A549 (cell line): ENCODE results near the gene SYT4. TPM values are rescaled to one million over a fixed set of nuclear protein-coding genes. Genes with fewer than 3 reads are reported as not detected.

Source experiments
- ATAC-seq, 2 experiments: fragments of 200-7000 bp in 1 of 2; fragments of >200 bp in 1 of 2; cut with Nextera tagmentation in 1 of 2; cut with Tn5 transposase in 1 of 2; 3 replicates each; pipeline versions ENCODE4 v1.8.0 to v1.9.1; 2018 to 2020; ENCODE audit warnings: mild to moderate bottlenecking in 1 of 2, moderate library complexity in 1 of 2
- CTCF ChIA-PET: fragments of 300-600 bp; sonication (Branson Sonifier 250); formaldehyde crosslinking; extraction: SDS; loops from one replicate; lab custom pipeline; 2021; ENCODE audit warnings: antibody characterized with exemption, inconsistent platforms; lab: Yijun Ruan, JAX
- POLR2A ChIA-PET: fragments of 350-600 bp; formaldehyde crosslinking; extraction: SDS; loops from one replicate; lab custom pipeline; 2021; ENCODE audit warnings: antibody characterized with exemption, inconsistent platforms; lab: Yijun Ruan, JAX
- DNase-seq, 2 experiments: peaks; one replicate each; pipeline versions ENCODE4 v3.0.0 to v3.0.0-alpha.2; 2011 to 2016; ENCODE audit warnings: low read depth in 1 of 2, low spot score in 1 of 2
- FAIRE-seq: peaks from 2 replicates; lab custom pipeline; 2011; peaks lifted over from hg19 to GRCh38; lab: Jason Lieb, UNC
- H3K27ac ChIP-seq, 2 experiments: fragments of >200 bp; sonication (Bioruptor Twin); formaldehyde crosslinking; 3 replicates each; pipeline ENCODE4 v1.5.1; 2016 to 2017
- H3K4me1 ChIP-seq: fragments of >200 bp; sonication (Bioruptor Twin); formaldehyde crosslinking; 3 replicates; pipeline ENCODE4 v1.6.1; 2016
- H3K4me2 ChIP-seq: fragments of >200 bp; sonication (Bioruptor Twin); formaldehyde crosslinking; 3 replicates; pipeline ENCODE4 v1.6.1; 2016
- H3K4me3 ChIP-seq: fragments of >200 bp; sonication (Bioruptor Twin); formaldehyde crosslinking; 3 replicates; pipeline ENCODE4 v1.5.1; 2016
- H3K9me3 ChIP-seq: fragments of >200 bp; sonication (Bioruptor Twin); formaldehyde crosslinking; 3 replicates; pipeline ENCODE4 v1.6.1; 2016
- CBX8 ChIP-seq: fragments of 200-600 bp; sonication (generic); IDR thresholded peaks from 2 replicates; pipeline ENCODE4 v1.6.1; 2016
- CHD2 ChIP-seq: fragments of 150-350 bp; IDR thresholded peaks from 2 replicates; pipeline ENCODE4 v1.6.1; 2014; ENCODE audit warnings: low read length; ENCODE audit not compliant: partially characterized antibody
- EHF ChIP-seq: fragments of 250-450 bp; sonication (Bioruptor Pico); IDR thresholded peaks from 2 replicates; pipeline ENCODE4 v1.5.0; 2020; ENCODE audit warnings: mild to moderate bottlenecking
- EHMT2 ChIP-seq: fragments of 200-600 bp; sonication (generic); IDR thresholded peaks from 2 replicates; pipeline ENCODE4 v1.6.1; 2016; ENCODE audit warnings: antibody characterized with exemption, low read depth, mild to moderate bottlenecking, moderate library complexity
- EP300 ChIP-seq, 2 experiments: fragments of >200 bp; sonication (Bioruptor Twin); formaldehyde crosslinking; IDR thresholded peaks; 2 replicates in 1 of 2; 3 replicates in 1 of 2; pipeline ENCODE4 v1.6.1; 2016 to 2017
- ESRRA ChIP-seq: fragments of 150-350 bp; IDR thresholded peaks from 2 replicates; pipeline ENCODE4 v1.6.1; 2014; ENCODE audit warnings: mild to moderate bottlenecking, low read length, borderline replicate concordance
- FOSB ChIP-seq: fragments of 250-450 bp; sonication (Bioruptor Pico); IDR thresholded peaks from 2 replicates; pipeline ENCODE4 v1.5.0; 2020; ENCODE audit warnings: mild to moderate bottlenecking, moderate library complexity
- FOSL2 ChIP-seq, 2 experiments: fragments of 450-650 bp in 1 of 2; fragments of >200 bp in 1 of 2; sonication (Bioruptor Twin) in 1 of 2; formaldehyde crosslinking; IDR thresholded peaks; 2 replicates each; pipeline versions ENCODE4 v1.5.0 to v1.6.1; 2016 to 2020; ENCODE audit warnings: mild to moderate bottlenecking in 1 of 2, moderate library complexity in 1 of 2
- FOXS1 ChIP-seq: fragments of 250-450 bp; sonication (Bioruptor Pico); IDR thresholded peaks from 2 replicates; pipeline ENCODE4 v1.5.0; 2020; ENCODE audit warnings: mild to moderate bottlenecking, moderate library complexity
- GATA3 ChIP-seq: IDR thresholded peaks from 2 replicates; pipeline ENCODE4 v1.6.1; 2012; ENCODE audit warnings: borderline replicate concordance
- HDAC2 ChIP-seq: fragments of 200-600 bp; sonication (generic); IDR thresholded peaks from 2 replicates; pipeline ENCODE4 v1.6.1; 2016
- HEYL ChIP-seq: fragments of 250-450 bp; sonication (Bioruptor Pico); IDR thresholded peaks from 2 replicates; pipeline ENCODE4 v1.8.0; 2021; ENCODE audit warnings: mild to moderate bottlenecking, moderate library complexity
- JUNB ChIP-seq: fragments of >200 bp; sonication (Bioruptor Twin); formaldehyde crosslinking; IDR thresholded peaks from 2 replicates; pipeline ENCODE4 v1.6.1; 2016
- KDM1A ChIP-seq: fragments of 200-600 bp; sonication (generic); IDR thresholded peaks from 2 replicates; pipeline ENCODE4 v1.6.1; 2016; ENCODE audit warnings: low read depth, mild to moderate bottlenecking
- KDM5A ChIP-seq: fragments of 200-600 bp; sonication (generic); IDR thresholded peaks from 2 replicates; pipeline ENCODE4 v1.6.1; 2016; ENCODE audit warnings: antibody characterized with exemption, mild to moderate bottlenecking
- MAFK ChIP-seq: fragments of 450-650 bp; IDR thresholded peaks from 2 replicates; pipeline ENCODE4 v1.6.1; 2014; ENCODE audit not compliant: partially characterized antibody
- MAZ ChIP-seq: fragments of 150-350 bp; IDR thresholded peaks from 2 replicates; pipeline ENCODE4 v1.6.1; 2014; ENCODE audit warnings: antibody characterized with exemption, low read depth, low read length, borderline replicate concordance
- MYC ChIP-seq: IDR thresholded peaks from 2 replicates; pipeline ENCODE4 v1.6.1; 2012; ENCODE audit warnings: mild to moderate bottlenecking, inconsistent platforms, low read length, improper control_type of control experiment, borderline replicate concordance
- POLR2AphosphoS2 ChIP-seq: conservative IDR thresholded peaks from 2 replicates; pipeline ENCODE4 v1.6.1; 2012; ENCODE audit warnings: low read length, improper control_type of control experiment, inconsistent platforms
- RAD21 ChIP-seq, 2 experiments: fragments of >200 bp in 1 of 2; sonication (Bioruptor Twin) in 1 of 2; formaldehyde crosslinking in 1 of 2; IDR thresholded peaks in 1 of 2; conservative IDR thresholded peaks in 1 of 2; 2 replicates in 1 of 2; 3 replicates in 1 of 2; pipeline ENCODE4 v1.6.1; 2012 to 2018; ENCODE audit warnings: inconsistent platforms in 1 of 2
- RARB ChIP-seq: fragments of 250-450 bp; sonication (Bioruptor Pico); IDR thresholded peaks from 2 replicates; pipeline ENCODE4 v1.8.0; 2021; ENCODE audit warnings: mild to moderate bottlenecking, moderate library complexity
- RCOR1 ChIP-seq: fragments of 150-350 bp; IDR thresholded peaks from 2 replicates; pipeline ENCODE4 v1.6.1; 2014; ENCODE audit warnings: antibody characterized with exemption, low read length, low read depth
- RFX5 ChIP-seq: fragments of 450-650 bp; IDR thresholded peaks from 2 replicates; pipeline ENCODE4 v1.7.1; 2014; ENCODE audit warnings: antibody characterized with exemption, mild to moderate bottlenecking, moderate library complexity
- TP53 ChIP-seq: fragments of 250-450 bp; sonication (Bioruptor Pico); IDR thresholded peaks from 2 replicates; pipeline ENCODE4 v1.5.0; 2021; ENCODE audit warnings: mild to moderate bottlenecking, moderate library complexity
- ZC3H11A ChIP-seq: fragments of 450-650 bp; IDR thresholded peaks from 2 replicates; pipeline ENCODE4 v1.6.1; 2014; ENCODE audit warnings: antibody characterized with exemption, mild to moderate bottlenecking
- ZFP36 ChIP-seq: fragments of 450-650 bp; IDR thresholded peaks from 2 replicates; pipeline ENCODE4 v1.6.1; 2014; ENCODE audit warnings: borderline replicate concordance; ENCODE audit not compliant: partially characterized antibody
- WGBS: methylation state at CpG from one replicate; pipeline ENCODE4 v1.1.6; 2017; ENCODE audit errors: missing lambda C conversion rate; 5-methylcytosine and 5-hydroxymethylcytosine counted together
- polyA plus RNA-seq, 4 experiments: library from polyadenylated mRNA; depleted of rRNA in 3 of 4; stranded (reverse); fragments of >200 nt; fragmentation: RNase III in 1 of 4; extraction: RNeasy Plus Mini Kit Qiagen cat#74134 plus additional on column Dnase treatment in 1 of 4; gene quantifications; 2 replicates in 3 of 4; 3 replicates in 1 of 4; pipeline ENCODE4 v1.2.3, GENCODE V29; 2011 to 2017
- TF ChIP-seq, protein P1 (sequence below): fragments of >200 bp; sonication (Bioruptor Twin); formaldehyde crosslinking; IDR thresholded peaks from 2 replicates; pipeline ENCODE4 v1.6.1; 2016
- TF ChIP-seq, protein P2 (sequence below): fragments of 450-650 bp; IDR thresholded peaks from 2 replicates; pipeline ENCODE4 v1.6.1; 2014; ENCODE audit warnings: antibody characterized with exemption
- TF ChIP-seq, protein P3 (sequence below): fragments of 150-350 bp; IDR thresholded peaks from 2 replicates; pipeline ENCODE4 v1.6.1; 2014; ENCODE audit warnings: low read depth, mild to moderate bottlenecking, low read length
- TF ChIP-seq, protein P4 (sequence below): IDR thresholded peaks from 2 replicates; pipeline ENCODE4 v1.6.1; 2012; ENCODE audit warnings: low read depth, borderline replicate concordance

SYT4 gene
- polyA plus RNA-seq, 2 of the 4 experiments (the other 2 are of a cell fraction) = not detected

DNA sequence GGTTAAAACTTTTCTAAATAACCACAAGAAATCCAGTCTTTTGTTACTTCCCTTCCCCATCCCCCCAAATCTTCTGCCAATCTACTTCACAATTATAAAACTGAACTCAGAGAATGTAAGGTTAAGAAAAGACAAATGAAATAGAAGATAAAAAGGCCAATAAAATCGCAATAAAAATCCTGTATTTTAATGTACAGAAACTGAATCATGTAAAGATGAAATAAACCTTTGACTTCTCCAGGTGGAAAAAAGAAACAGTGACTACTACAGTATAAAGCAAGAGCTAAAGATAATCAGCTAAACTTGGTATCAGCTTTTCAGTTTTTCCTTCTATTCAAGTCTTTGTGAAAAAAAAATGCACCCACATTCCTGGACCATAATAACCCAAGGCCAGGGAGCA is 1.7 kb downstream of the SYT4 start:
- ATAC-seq (no peak), DNase-seq (no peak), FAIRE-seq (no peak)
- H3K9me3 ChIP-seq = no peaks in the 10 kb centered on the region
- no peak overlapping the region for H3K4me2 ChIP-seq
- POLR2A ChIA-PET = no interaction called here
- no peak overlapping the region for H3K27ac ChIP-seq
- H3K4me1 ChIP-seq = no peaks in the 10 kb centered on the region
- WGBS = 0% methylated on average over 1 of the region's 1 CpG
- TF ChIP-seq MYC (no peak), POLR2AphosphoS2 (no peak), EHMT2 (no peak), GATA3 (no peak), FOXS1 (no peak), KDM1A (no peak), ZFP36 (no peak), CHD2 (no peak), TP53 (CRISPR knock-in tag) (no peak), RAD21 (conservative IDR thresholded peaks at IDR 0.05 in 1 of 2, IDR thresholded peaks at IDR 0.05 in 1 of 2) (no peak), RARB (no peak), RFX5 (no peak), CBX8 (no peak), ESRRA (no peak), JUNB (no peak)
- TF ChIP-seq, protein P1, sequence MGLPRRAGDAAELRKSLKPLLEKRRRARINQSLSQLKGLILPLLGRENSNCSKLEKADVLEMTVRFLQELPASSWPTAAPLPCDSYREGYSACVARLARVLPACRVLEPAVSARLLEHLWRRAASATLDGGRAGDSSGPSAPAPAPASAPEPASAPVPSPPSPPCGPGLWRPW = no peak
- TF ChIP-seq, protein P2, sequence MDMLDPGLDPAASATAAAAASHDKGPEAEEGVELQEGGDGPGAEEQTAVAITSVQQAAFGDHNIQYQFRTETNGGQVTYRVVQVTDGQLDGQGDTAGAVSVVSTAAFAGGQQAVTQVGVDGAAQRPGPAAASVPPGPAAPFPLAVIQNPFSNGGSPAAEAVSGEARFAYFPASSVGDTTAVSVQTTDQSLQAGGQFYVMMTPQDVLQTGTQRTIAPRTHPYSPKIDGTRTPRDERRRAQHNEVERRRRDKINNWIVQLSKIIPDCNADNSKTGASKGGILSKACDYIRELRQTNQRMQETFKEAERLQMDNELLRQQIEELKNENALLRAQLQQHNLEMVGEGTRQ = no peak
- TF ChIP-seq, protein P3, sequence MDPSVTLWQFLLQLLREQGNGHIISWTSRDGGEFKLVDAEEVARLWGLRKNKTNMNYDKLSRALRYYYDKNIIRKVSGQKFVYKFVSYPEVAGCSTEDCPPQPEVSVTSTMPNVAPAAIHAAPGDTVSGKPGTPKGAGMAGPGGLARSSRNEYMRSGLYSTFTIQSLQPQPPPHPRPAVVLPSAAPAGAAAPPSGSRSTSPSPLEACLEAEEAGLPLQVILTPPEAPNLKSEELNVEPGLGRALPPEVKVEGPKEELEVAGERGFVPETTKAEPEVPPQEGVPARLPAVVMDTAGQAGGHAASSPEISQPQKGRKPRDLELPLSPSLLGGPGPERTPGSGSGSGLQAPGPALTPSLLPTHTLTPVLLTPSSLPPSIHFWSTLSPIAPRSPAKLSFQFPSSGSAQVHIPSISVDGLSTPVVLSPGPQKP = no peak
- TF ChIP-seq, protein P4, sequence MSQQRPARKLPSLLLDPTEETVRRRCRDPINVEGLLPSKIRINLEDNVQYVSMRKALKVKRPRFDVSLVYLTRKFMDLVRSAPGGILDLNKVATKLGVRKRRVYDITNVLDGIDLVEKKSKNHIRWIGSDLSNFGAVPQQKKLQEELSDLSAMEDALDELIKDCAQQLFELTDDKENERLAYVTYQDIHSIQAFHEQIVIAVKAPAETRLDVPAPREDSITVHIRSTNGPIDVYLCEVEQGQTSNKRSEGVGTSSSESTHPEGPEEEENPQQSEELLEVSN = no peak
- CTCF ChIA-PET = no interaction called here
- no peak overlapping the region for H3K4me3 ChIP-seq

DNA sequence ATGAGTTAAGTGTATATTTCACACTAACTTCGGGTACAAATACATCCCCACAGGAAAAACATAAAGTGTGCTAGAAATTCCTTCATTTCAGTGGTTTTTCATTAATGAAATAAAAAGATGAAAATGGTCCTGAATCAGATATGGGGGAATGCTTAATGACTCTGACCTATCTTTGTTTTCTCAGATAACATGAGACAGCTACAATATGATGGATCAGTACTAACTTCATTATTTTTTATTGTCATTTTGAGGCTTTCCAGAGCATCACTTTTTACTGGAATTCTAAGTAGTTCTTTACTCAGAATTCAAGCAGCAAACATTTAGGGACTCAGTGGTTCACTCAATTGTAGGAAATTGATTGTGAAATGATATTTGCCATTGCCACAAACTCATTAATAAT is 2.8 kb downstream of the SYT4 start:
- no peaks in the 10 kb centered on the region for H3K9me3 ChIP-seq
- WGBS = 0% methylated on average over 1 of the region's 1 CpG
- H3K27ac ChIP-seq = no peak overlapping the region
- FAIRE-seq = no peak
- POLR2A ChIA-PET = no interaction called here
- no peak for TF ChIP-seq KDM1A
- TF ChIP-seq HEYL = no peak
- TF ChIP-seq FOSB (CRISPR knock-in tag) = no peak
- TF ChIP-seq ESRRA = no peak
- no peak for TF ChIP-seq KDM5A
- TF ChIP-seq EHMT2 = no peak
- no peak for TF ChIP-seq ZC3H11A
- TF ChIP-seq RCOR1 = no peak
- TF ChIP-seq EP300 (IDR thresholded peaks at IDR 0.05) = no peak
- TF ChIP-seq HDAC2 = no peak
- TF ChIP-seq RARB = no peak
- TF ChIP-seq, protein P3 = no peak
- TF ChIP-seq MAFK = no peak
- no peak for TF ChIP-seq RFX5
- no peak for TF ChIP-seq EHF (CRISPR knock-in tag)
- TF ChIP-seq MAZ = no peak
- no peak for TF ChIP-seq FOSL2 (IDR thresholded peaks at IDR 0.05)
- no peak for TF ChIP-seq FOSL2 (CRISPR knock-in tag; IDR thresholded peaks at IDR 0.05)
- TF ChIP-seq CBX8 = no peak
- TF ChIP-seq, all 56 proteins: peak for 0
- ATAC-seq = no peak
- CTCF ChIA-PET = interaction anchor here (1.4 kb wide), 1 partner anchor 1161 kb away, joined by 5 read pairs; no protein-coding TSS in a partner anchor
- no peak overlapping the region for H3K4me3 ChIP-seq
- H3K4me1 ChIP-seq = no peaks in the 10 kb centered on the region
- DNase-seq = no peak
- no peak overlapping the region for H3K4me2 ChIP-seq
